Neural crest cell (in vitro differentiated cells): ENCODE results near the gene SLC39A11. TPM values are rescaled to one million over a fixed set of nuclear protein-coding genes. Genes with fewer than 3 reads are reported as not detected.
"Not testable (repeated sequence)": the region's sequence is repeated elsewhere in the genome, so short reads cannot be mapped to it uniquely, and the experiment has no call there.

Experiments
- DNase-seq: peaks from one replicate; pipeline ENCODE4 v3.0.0; 2021; ENCODE audit warnings: low read depth, mixed read lengths, low spot score
- H3K27ac Mint-ChIP-seq: one replicate; pipeline ENCODE4 v1.8.0; 2021; ENCODE audit warnings: mild to moderate bottlenecking, mixed read lengths; ENCODE audit not compliant: unreplicated experiment
- H3K27me3 Mint-ChIP-seq: 2 replicates; pipeline ENCODE4 v1.8.0; 2021; ENCODE audit warnings: low read depth, mild to moderate bottlenecking, mixed read lengths
- H3K36me3 Mint-ChIP-seq: 2 replicates; pipeline ENCODE4 v1.8.0; 2021; ENCODE audit warnings: low read depth, mild to moderate bottlenecking, mixed read lengths
- H3K4me1 Mint-ChIP-seq: 2 replicates; pipeline ENCODE4 v1.8.0; 2021; ENCODE audit warnings: mixed read lengths
- H3K4me3 Mint-ChIP-seq: one replicate; pipeline ENCODE4 v1.8.0; 2021; ENCODE audit warnings: mild to moderate bottlenecking, mixed read lengths
- H3K9me3 Mint-ChIP-seq: 2 replicates; pipeline ENCODE4 v1.8.0; 2021; ENCODE audit warnings: mixed read lengths
- CTCF ChIP-seq: fragments of 200-600 bp; sonication (generic); conservative IDR thresholded peaks from 2 replicates; pipeline ENCODE4 v1.5.0; 2021; ENCODE audit warnings: antibody characterized with exemption, mild to moderate bottlenecking
- total RNA-seq: library from RNA; stranded (reverse); gene quantifications from 2 replicates; pipeline ENCODE4 v1.2.1, GENCODE V29; 2021

SLC39A11 gene
- total RNA-seq, 1 donor from 2014 or later = 11.3 TPM

DNA sequence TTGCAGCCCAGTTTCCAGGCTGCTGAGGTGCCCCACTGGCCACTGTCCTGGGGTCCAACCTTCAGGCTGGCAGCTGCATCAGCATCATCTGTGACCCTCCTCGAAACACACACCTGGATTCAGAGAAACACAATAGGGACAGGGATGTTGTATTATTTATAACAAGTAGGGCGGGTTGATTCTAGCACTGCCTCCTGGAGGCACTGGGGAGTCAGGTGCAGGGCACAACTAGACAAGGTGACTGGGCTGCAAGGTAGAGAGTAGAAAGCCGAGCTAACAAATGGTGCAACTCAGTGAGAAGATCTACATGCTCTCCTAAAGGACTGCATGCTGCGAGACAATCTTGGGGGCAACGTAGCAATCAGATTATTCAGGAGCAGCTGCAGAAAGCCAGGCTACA lies 317.3 kb downstream of the SLC39A11 start:
- peaks cover 2% of the 10 kb centered on the region for H3K36me3 Mint-ChIP-seq
- no peak overlapping the region for H3K4me3 Mint-ChIP-seq
- no peak overlapping the region for H3K27ac Mint-ChIP-seq
- no peaks in the 10 kb centered on the region for H3K9me3 Mint-ChIP-seq
- H3K27me3 Mint-ChIP-seq = no peaks in the 10 kb centered on the region
- DNase-seq = no peak
- no peaks in the 10 kb centered on the region for H3K4me1 Mint-ChIP-seq
- no peak for TF ChIP-seq CTCF

DNA sequence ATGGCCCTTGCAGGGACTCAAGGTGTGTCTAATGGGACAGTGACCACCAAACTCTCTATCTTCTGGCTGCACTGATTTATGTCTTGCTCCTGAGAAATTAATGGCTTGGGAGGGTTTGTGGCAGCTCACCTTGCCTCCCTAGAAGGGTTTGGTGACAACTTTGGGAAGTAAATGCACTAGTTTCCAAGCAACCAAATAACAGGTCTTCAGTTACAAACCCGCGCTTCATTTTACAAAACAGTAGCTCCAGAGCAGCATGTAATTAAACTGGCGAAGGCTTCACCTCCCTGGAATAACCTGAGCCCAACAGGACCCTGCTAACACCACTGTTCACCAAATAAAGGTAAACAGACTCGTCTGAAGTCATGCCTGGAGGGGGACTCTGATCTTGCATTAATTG lies 318.3 kb downstream of the SLC39A11 start:
- Mint-ChIP-seq H3K36me3 (peaks cover 2% of the 10 kb centered on the region), H3K4me3 (no peak overlapping the region), H3K9me3 (peaks cover under 1% of the 10 kb centered on the region), H3K27ac (peak overlapping the region; percentile 24), H3K27me3 (no peaks in the 10 kb centered on the region), H3K4me1 (no peaks in the 10 kb centered on the region)
- no peak for DNase-seq
- TF ChIP-seq CTCF = no peak

DNA sequence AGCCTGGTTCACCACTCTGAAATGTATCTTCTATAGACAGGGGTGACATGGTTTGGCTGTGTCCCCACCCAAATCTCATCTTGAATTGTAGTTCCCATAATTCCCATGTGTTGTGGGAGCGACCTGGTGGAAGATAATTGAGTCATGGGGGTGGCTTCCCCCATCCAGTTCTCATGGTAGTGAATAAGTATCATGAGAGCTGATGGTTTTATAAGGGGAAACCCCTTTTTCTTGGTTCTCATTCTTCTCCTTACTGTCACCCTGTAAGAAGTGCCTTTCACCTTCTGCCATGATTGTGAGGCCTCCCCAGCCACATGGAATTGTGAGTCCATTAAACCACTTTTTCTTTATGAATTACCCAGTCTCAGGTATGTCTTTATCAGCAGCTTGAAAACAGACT lies 319.3 kb downstream of the SLC39A11 start:
- DNase-seq, H3K36me3 Mint-ChIP-seq, H3K27me3 Mint-ChIP-seq, H3K9me3 Mint-ChIP-seq, H3K4me3 Mint-ChIP-seq, H3K4me1 Mint-ChIP-seq, H3K27ac Mint-ChIP-seq: not testable (repeated sequence)

- no peak for DNase-seq
- Mint-ChIP-seq H3K9me3 (peaks cover 3% of the 10 kb centered on the region), H3K27ac (no peak overlapping the region), H3K4me1 (no peaks in the 10 kb centered on the region), H3K4me3 (no peak overlapping the region), H3K36me3 (peaks cover 6% of the 10 kb centered on the region), H3K27me3 (no peaks in the 10 kb centered on the region)
- TF ChIP-seq CTCF = no peak
These were observed 320.1 kb downstream of the SLC39A11 start for GRCh38 chr17:72772331-72772821.

- no peak for DNase-seq
- Mint-ChIP-seq H3K36me3 (peaks cover 11% of the 10 kb centered on the region), H3K27me3 (no peaks in the 10 kb centered on the region), H3K4me1 (no peaks in the 10 kb centered on the region), H3K27ac (peak overlapping the region; percentile 13), H3K9me3 (peaks cover 9% of the 10 kb centered on the region), H3K4me3 (no peak overlapping the region)
- no peak for TF ChIP-seq CTCF
These were observed 320.8 kb downstream of the SLC39A11 start for GRCh38 chr17:72771734-72772133.

DNA sequence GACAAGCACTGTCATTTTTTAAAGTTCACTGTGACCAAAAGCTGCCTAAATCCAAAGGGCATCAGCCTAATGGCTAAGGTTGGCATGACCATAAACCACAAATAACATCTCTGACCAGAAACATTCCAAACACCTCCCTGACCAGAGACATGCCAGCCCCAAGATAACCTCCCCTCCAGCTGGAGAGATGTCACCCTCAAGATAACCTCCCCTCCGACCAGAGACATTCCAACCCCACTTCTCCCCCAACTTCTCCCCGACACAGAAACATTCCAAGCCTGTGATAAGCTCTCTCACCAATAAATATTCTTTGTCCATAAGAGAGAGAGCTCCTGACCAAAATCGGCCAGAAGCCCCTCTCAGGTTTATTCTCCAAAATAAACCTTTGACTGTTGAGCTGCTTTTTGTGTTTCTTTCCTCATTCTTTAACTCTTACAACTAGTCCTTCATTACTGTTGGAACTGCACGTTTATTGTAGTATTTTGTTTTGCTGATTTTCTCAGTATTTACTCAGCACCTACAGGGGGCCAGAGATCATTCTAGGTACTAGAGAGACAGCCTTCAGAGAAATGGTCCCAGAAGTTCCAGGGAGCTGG lies 325.6 kb downstream of the SLC39A11 start:
- no peak overlapping the region for H3K4me3 Mint-ChIP-seq
- peaks cover 4% of the 10 kb centered on the region for H3K4me1 Mint-ChIP-seq
- DNase-seq = no peak
- TF ChIP-seq CTCF = no peak
- H3K36me3 Mint-ChIP-seq = peaks cover 12% of the 10 kb centered on the region
- no peaks in the 10 kb centered on the region for H3K27me3 Mint-ChIP-seq
- no peak overlapping the region for H3K27ac Mint-ChIP-seq
- peaks cover 16% of the 10 kb centered on the region for H3K9me3 Mint-ChIP-seq
